ENCODE measurements around the gene PIPOX.

The PIPOX gene

GRCh38 chr17:29042679-29043538, at the start of gene PIPOX:
PIPOX (plus strand) TSS chr17:29043141; CDS start chr17:29043226, 85 bp downstream.
- no peak for TF ChIP-seq CTCF (IDR thresholded peaks at IDR 0.05; ENCODE audit: insufficient read depth, low read depth, low read length, missing control alignments)
- no peak within 1 kb of the TSS for H3K4me3 ChIP-seq (ENCODE audit: low read depth, low read length)
- DNase-seq (ENCODE audit: low read depth), result peak; percentile 18

- H3K4me3 ChIP-seq (ENCODE audit: low read depth, low read length), result no peak overlapping the region
- TF ChIP-seq CTCF (IDR thresholded peaks at IDR 0.05; ENCODE audit: insufficient read depth, low read depth, low read length, missing control alignments), result no peak
- DNase-seq (ENCODE audit: low read depth), result no peak
Measured at GRCh38 chr17:28993645-28994426, 49.1 kb upstream of the PIPOX start.

GRCh38 chr17:28996554-28997096, 46.3 kb upstream of the PIPOX start:
- H3K4me3 ChIP-seq (ENCODE audit: low read depth, low read length), result no peak overlapping the region
- TF ChIP-seq CTCF (IDR thresholded peaks at IDR 0.05; ENCODE audit: insufficient read depth, low read depth, low read length, missing control alignments), result no peak
- no peak for DNase-seq (ENCODE audit: low read depth)

- H3K4me3 ChIP-seq (ENCODE audit: low read depth, low read length), result no peak overlapping the region
- no peak for TF ChIP-seq CTCF (IDR thresholded peaks at IDR 0.05; ENCODE audit: insufficient read depth, low read depth, low read length, missing control alignments)
- no peak for DNase-seq (ENCODE audit: low read depth)
Measured at GRCh38 chr17:28997806-28998205, 45.1 kb upstream of the PIPOX start.

GRCh38 chr17:28999206-28999605, 43.7 kb upstream of the PIPOX start:
- TF ChIP-seq CTCF (IDR thresholded peaks at IDR 0.05; ENCODE audit: insufficient read depth, low read depth, low read length, missing control alignments), result no peak
- H3K4me3 ChIP-seq (ENCODE audit: low read depth, low read length), result no peak overlapping the region
- no peak for DNase-seq (ENCODE audit: low read depth)

GRCh38 chr17:29000973-29001372, 42.0 kb upstream of the PIPOX start:
- DNase-seq (ENCODE audit: low read depth), result no peak
- TF ChIP-seq CTCF (IDR thresholded peaks at IDR 0.05; ENCODE audit: insufficient read depth, low read depth, low read length, missing control alignments), result no peak
- H3K4me3 ChIP-seq (ENCODE audit: low read depth, low read length), result no peak overlapping the region
